NCI-H2196 (cell line): ENCODE results near the gene RSRC2.
"Not testable (repeated sequence)": the region's sequence is repeated elsewhere in the genome, so short reads cannot be mapped to it uniquely, and the experiment has no call there.

Source experiments
- DNase-seq: peaks from one replicate; lab custom pipeline; 2025; ENCODE audit not compliant: unreplicated experiment; lab: John Stamatoyannopoulos, UW

Gene RSRC2

GRCh38 chr12:122486805-122487426 is 39.8 kb downstream of the RSRC2 start:
- no peak for DNase-seq

GRCh38 chr12:122486360-122486759 is 40.4 kb downstream of the RSRC2 start:
- not testable (repeated sequence) for DNase-seq

GRCh38 chr12:122484385-122484784 is 42.4 kb downstream of the RSRC2 start:
- not testable (repeated sequence) for DNase-seq

- no peak for DNase-seq
These were observed 42.8 kb downstream of the RSRC2 start for GRCh38 chr12:122483969-122484368.

GRCh38 chr12:122481861-122482260 is 44.9 kb downstream of the RSRC2 start:
- no peak for DNase-seq

GRCh38 chr12:122480753-122481152 is 46.0 kb downstream of the RSRC2 start:
- no peak for DNase-seq

- DNase-seq = no peak
These were observed 52.4 kb downstream of the RSRC2 start for GRCh38 chr12:122474324-122474716.

- no peak for DNase-seq
These were observed 53.0 kb downstream of the RSRC2 start for GRCh38 chr12:122473543-122474323.

GRCh38 chr12:122471324-122472226 is 55.2 kb downstream of the RSRC2 start:
- DNase-seq = peak; percentile 61

GRCh38 chr12:122470576-122470975 is 56.2 kb downstream of the RSRC2 start:
- not testable (repeated sequence) for DNase-seq

- not testable (repeated sequence) for DNase-seq
These were observed 56.9 kb downstream of the RSRC2 start for GRCh38 chr12:122469856-122470255.

- DNase-seq = no peak
These were observed 58.8 kb downstream of the RSRC2 start for GRCh38 chr12:122467983-122468382.

- DNase-seq = not testable (repeated sequence)
These were observed 62.3 kb downstream of the RSRC2 start for GRCh38 chr12:122464317-122465042.

GRCh38 chr12:122460641-122461040 is 66.1 kb downstream of the RSRC2 start:
- no peak for DNase-seq

GRCh38 chr12:122460061-122460460 is 66.7 kb downstream of the RSRC2 start:
- no peak for DNase-seq

- no peak for DNase-seq
These were observed 67.5 kb downstream of the RSRC2 start for GRCh38 chr12:122459211-122459610.

- DNase-seq = no peak
These were observed 68.4 kb downstream of the RSRC2 start for GRCh38 chr12:122458105-122459035.

GRCh38 chr12:122457627-122458026 is 69.1 kb downstream of the RSRC2 start:
- DNase-seq = no peak

GRCh38 chr12:122454739-122455138 is 72.0 kb downstream of the RSRC2 start:
- DNase-seq = no peak

- no peak for DNase-seq
These were observed 72.5 kb downstream of the RSRC2 start for GRCh38 chr12:122454250-122454721.
